OCI-LY7 (cell line): ENCODE results near the gene EPHA6.

ENCODE experiments used
- CTCF ChIP-seq: fragments of 200-600 bp; sonication (generic); conservative IDR thresholded peaks from 2 replicates; pipeline ENCODE4 v1.5.1; 2014; ENCODE audit warnings: mild to moderate bottlenecking, antibody characterized with exemption, low read length, moderate library complexity, mixed read lengths
- EZH2phosphoT487 ChIP-seq: fragments of 200-600 bp; sonication (generic); IDR thresholded peaks from 2 replicates; pipeline ENCODE4 v1.6.1; 2018; ENCODE audit warnings: low read depth, borderline replicate concordance, mild to moderate bottlenecking, mixed run types, antibody characterized with exemption, low read length, moderate library complexity, mixed read lengths

GRCh38 chr3:96831175-96831574 is 16.8 kb downstream of the EPHA6 start:
- no peak for TF ChIP-seq CTCF
- TF ChIP-seq EZH2phosphoT487: no peak
